ENCODE results near the gene PSMD14.
A peak's percentile ranks its signal among the peaks of the same experiment; 100 is the strongest.

The PSMD14 gene

GRCh38 chr2:161386228-161386824 lies 78.1 kb downstream of the PSMD14 start:
- DNase-seq: no peak

- DNase-seq: no peak
These were observed 80.0 kb downstream of the PSMD14 start for GRCh38 chr2:161388146-161388779.

GRCh38 chr2:161391737-161392506 lies 83.7 kb downstream of the PSMD14 start:
- no peak for DNase-seq

- DNase-seq: no peak
These were observed 91.9 kb downstream of the PSMD14 start for GRCh38 chr2:161400076-161400475.

DNA sequence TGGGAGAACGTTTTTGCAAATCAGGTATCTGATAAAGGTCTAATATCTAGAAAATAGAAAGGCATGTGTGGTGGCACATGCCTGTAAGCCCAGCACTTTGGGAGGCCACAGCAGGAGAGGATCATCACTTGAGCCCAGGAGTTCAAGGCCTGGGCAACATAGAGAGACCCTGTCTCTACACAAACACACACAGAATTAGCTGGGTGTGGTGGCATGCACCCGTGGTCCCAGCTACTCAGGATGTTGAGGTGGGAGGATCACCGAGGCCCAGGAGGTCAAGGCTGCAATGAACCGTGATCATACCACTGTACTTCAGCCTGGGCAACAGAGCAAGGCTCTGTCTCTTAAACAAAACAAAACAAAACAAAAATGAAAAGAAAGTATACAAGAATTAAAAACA lies 94.1 kb downstream of the PSMD14 start:
- no peak for DNase-seq

GRCh38 chr2:161406316-161406715 lies 98.1 kb downstream of the PSMD14 start:
- no peak for DNase-seq

- no peak for DNase-seq
These were observed 99.4 kb downstream of the PSMD14 start for GRCh38 chr2:161407597-161407996.

- DNase-seq: no peak
These were observed 101.2 kb downstream of the PSMD14 start for GRCh38 chr2:161409308-161409907.

GRCh38 chr2:161412346-161412745 lies 104.1 kb downstream of the PSMD14 start:
- peak; percentile 39 for DNase-seq

DNA sequence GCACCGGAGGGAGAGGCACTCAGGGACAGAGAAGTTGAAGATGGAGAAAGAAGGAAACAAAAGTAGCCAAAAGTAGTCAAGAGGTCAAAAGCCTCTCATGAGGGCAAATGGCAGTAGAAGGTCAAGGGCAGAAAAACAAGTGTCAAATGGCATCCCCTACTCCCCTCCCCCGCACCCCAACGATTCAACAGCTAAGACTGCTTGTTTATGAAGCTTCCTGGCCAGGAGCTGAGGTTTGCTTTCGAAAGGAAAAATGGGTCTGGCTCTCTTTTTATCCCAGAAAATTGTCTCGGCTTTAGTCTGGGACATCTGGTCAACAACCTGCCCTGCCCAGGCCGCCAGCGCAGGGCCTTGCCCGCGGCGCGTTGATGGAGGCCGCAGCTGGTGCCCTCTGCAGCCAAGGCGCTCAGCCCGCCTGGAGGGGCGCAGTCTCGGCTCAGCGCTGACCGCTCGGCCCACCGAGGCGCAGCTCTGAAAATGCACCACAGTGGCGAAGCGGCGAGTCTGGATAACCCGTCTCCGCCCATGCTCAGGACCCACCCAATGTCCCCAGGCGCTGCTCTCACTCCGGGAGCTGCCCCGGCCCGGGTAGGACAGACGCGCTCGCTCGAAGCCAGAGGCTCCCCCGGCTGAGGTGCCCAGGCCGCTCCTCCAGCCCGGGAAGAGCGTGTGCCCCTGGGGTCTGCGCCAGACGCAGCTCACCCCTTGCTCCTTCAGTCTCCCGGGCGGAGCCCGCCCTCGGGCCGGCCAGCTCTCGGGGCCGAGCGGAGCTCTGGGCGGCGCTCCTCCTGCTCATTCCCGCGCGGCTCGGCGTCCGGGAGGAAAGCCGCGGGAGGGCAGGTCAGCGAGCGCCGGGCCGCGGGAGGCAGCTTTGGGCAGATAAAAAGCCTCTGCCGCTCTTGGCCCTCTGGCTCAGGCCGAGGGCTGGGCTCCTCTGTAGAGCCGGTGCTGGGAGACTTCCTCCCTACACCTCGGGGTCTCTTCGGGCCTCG lies 106.1 kb downstream of the PSMD14 start:
- DNase-seq: peak; percentile 85

- DNase-seq: peak; percentile 83
These were observed 107.1 kb downstream of the PSMD14 start for GRCh38 chr2:161415034-161415986.

DNA sequence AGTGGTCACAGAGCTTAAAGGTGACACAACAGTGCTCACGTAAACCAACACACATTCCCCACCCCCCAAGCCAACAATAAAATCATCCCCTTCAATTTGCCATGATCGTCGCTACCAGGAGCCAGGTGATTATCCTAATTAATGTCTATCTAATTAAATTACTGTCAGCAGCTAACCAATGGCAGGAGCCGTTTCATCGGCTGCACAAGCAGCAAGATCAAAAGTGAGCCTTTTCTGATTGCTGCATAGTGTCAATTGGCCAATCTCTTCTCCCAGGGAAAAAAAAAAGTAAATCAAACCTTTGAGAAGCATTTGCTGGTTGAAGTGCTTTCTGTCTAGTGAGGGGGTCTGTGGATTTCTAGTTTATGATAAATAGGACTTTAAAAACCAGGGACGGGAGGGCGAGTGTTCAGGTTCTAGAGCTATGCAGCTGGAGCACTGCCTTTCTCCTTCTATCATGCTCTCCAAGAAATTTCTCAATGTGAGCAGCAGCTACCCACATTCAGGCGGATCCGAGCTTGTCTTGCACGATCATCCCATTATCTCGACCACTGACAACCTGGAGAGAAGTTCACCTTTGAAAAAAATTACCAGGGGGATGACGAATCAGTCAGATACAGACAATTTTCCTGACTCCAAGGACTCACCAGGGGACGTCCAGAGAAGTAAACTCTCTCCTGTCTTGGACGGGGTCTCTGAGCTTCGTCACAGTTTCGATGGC lies 107.9 kb downstream of the PSMD14 start, which contains the start of gene TBR1:
TSS of gene TBR1 (plus strand) at position 311 of the 721 bp plus-strand sequence. CDS start at position 425, 114 bp downstream.
- DNase-seq: peak; percentile 82

DNA sequence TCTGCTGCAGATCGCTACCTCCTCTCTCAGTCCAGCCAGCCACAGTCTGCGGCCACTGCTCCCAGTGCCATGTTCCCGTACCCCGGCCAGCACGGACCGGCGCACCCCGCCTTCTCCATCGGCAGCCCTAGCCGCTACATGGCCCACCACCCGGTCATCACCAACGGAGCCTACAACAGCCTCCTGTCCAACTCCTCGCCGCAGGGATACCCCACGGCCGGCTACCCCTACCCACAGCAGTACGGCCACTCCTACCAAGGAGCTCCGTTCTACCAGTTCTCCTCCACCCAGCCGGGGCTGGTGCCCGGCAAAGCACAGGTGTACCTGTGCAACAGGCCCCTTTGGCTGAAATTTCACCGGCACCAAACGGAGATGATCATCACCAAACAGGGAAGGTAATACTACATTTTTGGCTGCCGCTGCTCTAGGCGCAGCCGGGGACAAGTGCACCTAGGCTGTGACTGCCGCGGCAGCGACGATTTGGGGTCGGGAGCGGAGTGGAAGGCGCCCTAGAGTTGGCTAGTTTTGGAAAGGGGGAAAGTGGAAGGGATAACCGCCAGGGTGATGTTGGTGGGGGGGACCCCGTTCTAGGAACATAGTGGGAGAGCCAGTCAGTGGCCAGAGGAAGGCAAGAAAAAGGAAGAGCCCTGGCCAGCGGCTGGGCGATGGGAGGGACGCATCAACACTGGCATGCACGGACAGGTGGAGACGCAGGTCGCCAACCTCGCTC lies 108.6 kb downstream of the PSMD14 start:
- DNase-seq: peak; percentile 82

DNA sequence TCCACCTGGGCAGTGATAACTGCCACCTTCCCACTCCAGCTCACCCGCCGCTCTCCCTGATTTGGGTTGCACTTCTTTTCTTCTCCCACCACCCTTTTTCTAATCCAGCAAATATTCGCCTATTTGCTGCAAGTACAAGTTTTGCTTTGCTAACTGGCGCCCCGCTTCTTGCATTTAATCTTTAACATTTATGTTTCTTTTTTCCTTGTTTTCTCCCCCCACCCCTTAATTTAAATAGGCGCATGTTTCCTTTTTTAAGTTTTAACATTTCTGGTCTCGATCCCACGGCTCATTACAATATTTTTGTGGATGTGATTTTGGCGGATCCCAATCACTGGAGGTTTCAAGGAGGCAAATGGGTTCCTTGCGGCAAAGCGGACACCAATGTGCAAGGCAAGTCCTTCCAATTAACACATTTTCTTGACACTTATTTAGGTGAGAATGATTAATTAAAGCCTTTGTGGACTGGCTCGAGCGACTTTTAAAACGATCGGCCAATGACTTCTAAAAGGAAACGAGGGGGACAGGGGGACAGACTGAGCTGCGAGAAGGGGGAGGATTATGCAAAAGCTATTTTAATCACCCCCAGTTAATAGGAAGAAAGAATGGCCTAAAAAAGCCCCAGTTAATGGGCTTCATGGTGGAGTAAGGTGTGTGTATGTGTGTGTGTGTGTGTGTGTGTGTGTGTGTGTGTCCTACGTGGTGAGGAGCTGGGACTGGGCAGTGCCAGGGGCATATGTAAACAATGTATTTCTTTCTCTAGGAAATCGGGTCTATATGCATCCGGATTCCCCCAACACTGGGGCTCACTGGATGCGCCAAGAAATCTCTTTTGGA lies 109.4 kb downstream of the PSMD14 start:
- peak; percentile 64 for DNase-seq

- DNase-seq: peak; percentile 67
These were observed 110.1 kb downstream of the PSMD14 start for GRCh38 chr2:161418275-161418714.

GRCh38 chr2:161418715-161419637 lies 110.8 kb downstream of the PSMD14 start:
- DNase-seq: peak; percentile 87

DNA sequence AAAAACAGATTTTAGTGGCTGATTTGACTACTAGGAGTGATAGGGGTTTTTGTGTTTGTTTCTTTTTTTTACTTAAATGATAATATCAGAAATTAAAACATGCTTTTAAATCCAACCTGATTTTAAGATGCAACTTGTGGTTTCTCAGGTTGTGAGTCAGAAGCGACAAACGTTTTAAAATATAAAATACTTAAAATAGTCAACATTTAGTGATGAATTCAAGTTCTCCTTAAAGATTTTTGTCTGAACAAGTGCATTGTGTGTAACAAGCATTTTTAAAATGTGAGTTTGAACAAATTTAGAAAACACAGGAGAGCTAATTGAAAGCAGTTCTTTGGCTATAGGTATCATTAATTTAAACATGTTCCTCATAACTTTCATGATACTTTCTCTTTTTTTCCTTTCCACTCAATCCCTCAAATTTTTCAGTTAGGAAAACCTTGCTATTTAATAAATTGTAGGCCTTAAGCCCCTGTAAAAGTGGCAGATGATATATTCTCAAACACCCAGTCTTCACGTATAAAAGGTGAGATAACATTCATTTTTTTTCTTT lies 111.5 kb downstream of the PSMD14 start:
- no peak for DNase-seq
